ENCODE results near the gene LMTK2.

LMTK2 gene

DNA sequence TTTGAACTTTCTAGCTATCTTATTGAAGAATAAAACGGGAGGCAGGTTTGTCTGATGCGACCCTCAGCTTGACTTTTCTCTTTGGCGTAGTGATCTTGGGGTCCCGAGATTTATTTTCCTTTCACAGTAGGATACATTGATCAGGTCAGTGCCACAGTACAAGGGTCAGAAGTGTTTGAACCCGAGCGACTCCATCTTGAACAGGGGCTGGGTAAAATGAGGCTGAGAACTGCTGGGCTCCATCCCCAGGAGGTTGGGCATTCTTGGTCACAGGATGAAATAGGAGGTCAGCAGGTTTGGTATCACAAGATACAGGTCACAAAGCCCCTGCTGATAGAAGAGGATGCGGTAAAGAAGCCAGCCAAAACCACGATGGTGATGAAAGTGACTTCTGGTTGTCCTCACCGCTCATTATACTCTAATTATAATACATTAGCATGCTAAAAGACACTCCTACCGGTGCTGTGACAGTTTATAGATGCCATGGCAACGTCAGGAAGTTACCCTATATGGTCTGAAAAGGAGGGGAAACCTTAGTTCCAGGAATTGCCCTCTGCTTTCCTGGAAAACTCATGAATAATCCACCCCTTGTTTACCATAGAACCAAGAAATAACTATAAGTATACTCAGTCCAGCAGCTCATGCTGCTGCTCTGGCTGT is 148.4 kb downstream of the LMTK2 start:
- no peak overlapping the region for H3K4me3 ChIP-seq (ENCODE audit: low read length)
- DNase-seq (ENCODE audit: low read depth) = no peak
- TF ChIP-seq, protein P1, sequence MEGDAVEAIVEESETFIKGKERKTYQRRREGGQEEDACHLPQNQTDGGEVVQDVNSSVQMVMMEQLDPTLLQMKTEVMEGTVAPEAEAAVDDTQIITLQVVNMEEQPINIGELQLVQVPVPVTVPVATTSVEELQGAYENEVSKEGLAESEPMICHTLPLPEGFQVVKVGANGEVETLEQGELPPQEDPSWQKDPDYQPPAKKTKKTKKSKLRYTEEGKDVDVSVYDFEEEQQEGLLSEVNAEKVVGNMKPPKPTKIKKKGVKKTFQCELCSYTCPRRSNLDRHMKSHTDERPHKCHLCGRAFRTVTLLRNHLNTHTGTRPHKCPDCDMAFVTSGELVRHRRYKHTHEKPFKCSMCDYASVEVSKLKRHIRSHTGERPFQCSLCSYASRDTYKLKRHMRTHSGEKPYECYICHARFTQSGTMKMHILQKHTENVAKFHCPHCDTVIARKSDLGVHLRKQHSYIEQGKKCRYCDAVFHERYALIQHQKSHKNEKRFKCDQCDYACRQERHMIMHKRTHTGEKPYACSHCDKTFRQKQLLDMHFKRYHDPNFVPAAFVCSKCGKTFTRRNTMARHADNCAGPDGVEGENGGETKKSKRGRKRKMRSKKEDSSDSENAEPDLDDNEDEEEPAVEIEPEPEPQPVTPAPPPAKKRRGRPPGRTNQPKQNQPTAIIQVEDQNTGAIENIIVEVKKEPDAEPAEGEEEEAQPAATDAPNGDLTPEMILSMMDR (conservative IDR thresholded peaks at IDR 0.05; ENCODE audit: low read length) = no peak

DNA sequence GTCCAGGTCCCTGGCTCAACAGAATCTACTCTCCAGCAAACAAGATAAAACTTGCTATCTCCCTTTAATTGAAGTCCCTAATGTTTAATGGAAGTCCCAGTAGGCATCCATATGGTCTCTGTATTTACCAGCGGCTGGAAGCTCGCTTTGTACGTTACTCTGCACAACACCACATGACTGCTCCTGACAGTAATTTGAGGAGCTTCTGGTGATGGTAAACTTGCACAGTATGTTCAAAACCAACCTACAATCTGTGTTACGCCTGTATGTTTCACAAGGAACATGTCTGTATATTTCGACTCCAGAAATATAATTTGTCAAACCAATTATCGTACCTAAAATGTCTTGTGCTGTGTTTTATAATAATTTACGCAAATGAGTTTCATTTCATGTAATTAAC is 149.8 kb downstream of the LMTK2 start:
- TF ChIP-seq, protein P1 (conservative IDR thresholded peaks at IDR 0.05; ENCODE audit: low read length) = no peak
- no peak overlapping the region for H3K4me3 ChIP-seq (ENCODE audit: low read length)
- no peak for DNase-seq (ENCODE audit: low read depth)

DNA sequence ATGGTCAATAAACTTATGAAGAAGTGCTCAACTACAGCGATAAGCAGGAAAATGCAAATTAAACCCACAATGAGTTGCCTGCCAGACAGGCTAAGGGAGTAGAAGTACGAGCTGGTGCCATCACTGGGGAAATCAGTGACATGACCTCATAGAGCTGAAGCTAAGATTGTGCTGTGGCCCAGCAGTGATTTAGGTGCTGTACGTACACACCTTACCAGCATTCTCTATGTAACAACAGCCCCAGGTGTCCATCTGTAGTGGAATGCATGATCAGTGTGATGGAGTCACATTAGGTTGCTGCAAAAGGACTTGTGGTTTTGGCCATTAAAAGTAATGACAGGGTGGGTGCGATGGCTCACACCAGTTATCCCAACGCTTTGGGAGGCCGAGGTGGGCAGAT is 151.0 kb downstream of the LMTK2 start:
- DNase-seq (ENCODE audit: low read depth) = no peak
- H3K4me3 ChIP-seq (ENCODE audit: low read length) = no peak overlapping the region
- TF ChIP-seq, protein P1 (conservative IDR thresholded peaks at IDR 0.05; ENCODE audit: low read length) = no peak
